Left lung (tissue), 10 donors: Measurements from ENCODE around the gene MAP6D1. TPM values are rescaled to one million over a fixed set of nuclear protein-coding genes. Genes with fewer than 3 reads are reported as not detected.
"Not testable (repeated sequence)": the region's sequence is repeated elsewhere in the genome, so short reads cannot be mapped to it uniquely, and the experiment has no call there.

Experiments used
- ATAC-seq: fragments of 200-7000 bp; cut with Tn5 transposase; one replicate; pipeline ENCODE4 v1.9.1; 2020; ENCODE audit warnings: moderate library complexity
- DNase-seq, 4 donors: peaks; one replicate each; pipeline ENCODE4 v3.0.0-alpha.2; 2013 to 2020
- H3K27ac ChIP-seq, 2 donors: fragments of 200-600 bp; sonication (generic) in 1 of 2; one replicate each; pipeline versions ENCODE4 v1.5.0 to v1.8.0; 2020 to 2021
- H3K27me3 ChIP-seq, 2 donors: fragments of 200-600 bp; sonication (generic) in 1 of 2; one replicate each; pipeline versions ENCODE4 v1.5.0 to v1.8.0; 2020 to 2021
- H3K36me3 ChIP-seq, 2 donors: fragments of 200-600 bp; sonication (generic) in 1 of 2; one replicate each; pipeline versions ENCODE4 v1.5.0 to v1.8.0; 2020 to 2021
- H3K4me1 ChIP-seq, 2 donors: fragments of 200-600 bp; one replicate each; pipeline ENCODE4 v1.8.0; 2021
- H3K4me3 ChIP-seq, 2 donors: fragments of 200-600 bp; sonication (generic) in 1 of 2; one replicate each; pipeline versions ENCODE4 v1.5.0 to v1.8.0; 2020 to 2021; ENCODE audit warnings: mild to moderate bottlenecking in 1 of 2
- H3K9me3 ChIP-seq, 2 donors: fragments of 200-600 bp; sonication (generic) in 1 of 2; one replicate each; pipeline versions ENCODE4 v1.5.0 to v1.8.0; 2020 to 2021
- intact Hi-C, 2 donors: fragments of 100-400 bp; cut with DNase I; formaldehyde crosslinking; loops; one replicate each; pipeline versions ENCODE4 v1.11.2 to v1.14.2; 2022
- polyA plus RNA-seq, 6 donors: library from polyadenylated mRNA; unstranded; fragments of 120-200 nt; gene quantifications; one replicate each; pipeline ENCODE4 v1.2.1, GENCODE V29; 2013; ENCODE audit not compliant: insufficient read length in 6 of 6
- total RNA-seq, 2 donors: library from RNA; stranded (reverse); fragmentation: NEBNext Ultra II Directional; extraction: Animal tissue kit (Norgen Biotek cat#: 25700); gene quantifications; one replicate each; pipeline ENCODE4 v1.2.1, GENCODE V29; 2021
- TF ChIP-seq, protein P1 (sequence below), 2 donors: fragments of 200-600 bp; sonication (generic) in 1 of 2; IDR thresholded peaks; one replicate each; pipeline versions ENCODE4 v1.5.0 to v1.8.0; 2021; ENCODE audit warnings: antibody characterized with exemption in 2 of 2
- donor health status: DM: no; HTN: yes; CAD: no.
- donor health status: DM: no; HTN: no; CAD: no.

The MAP6D1 gene
- total and polyA plus RNA-seq, 8 donors: 0.38 to 2.2 (median 0.83) TPM

DNA sequence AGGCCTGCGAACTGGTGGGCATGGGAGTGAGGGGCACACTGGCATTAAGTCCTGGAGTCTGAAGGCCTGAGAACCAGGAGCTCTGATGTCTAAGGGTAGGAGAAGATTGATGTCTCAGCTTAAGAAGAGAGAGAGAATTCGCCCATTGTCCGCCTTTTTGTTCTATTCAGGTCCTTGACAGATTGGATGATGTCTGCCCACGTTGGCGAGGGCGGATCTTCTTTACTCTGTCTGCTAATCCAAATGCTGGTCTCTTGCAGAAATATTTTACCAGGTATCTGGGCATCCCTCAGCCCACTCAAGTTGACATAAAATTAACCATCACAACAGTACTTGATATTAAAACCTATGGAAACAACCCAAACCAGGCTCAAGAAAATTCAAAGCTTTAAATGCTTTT is 44.1 kb downstream of the MAP6D1 start:
- TF ChIP-seq, protein P1, sequence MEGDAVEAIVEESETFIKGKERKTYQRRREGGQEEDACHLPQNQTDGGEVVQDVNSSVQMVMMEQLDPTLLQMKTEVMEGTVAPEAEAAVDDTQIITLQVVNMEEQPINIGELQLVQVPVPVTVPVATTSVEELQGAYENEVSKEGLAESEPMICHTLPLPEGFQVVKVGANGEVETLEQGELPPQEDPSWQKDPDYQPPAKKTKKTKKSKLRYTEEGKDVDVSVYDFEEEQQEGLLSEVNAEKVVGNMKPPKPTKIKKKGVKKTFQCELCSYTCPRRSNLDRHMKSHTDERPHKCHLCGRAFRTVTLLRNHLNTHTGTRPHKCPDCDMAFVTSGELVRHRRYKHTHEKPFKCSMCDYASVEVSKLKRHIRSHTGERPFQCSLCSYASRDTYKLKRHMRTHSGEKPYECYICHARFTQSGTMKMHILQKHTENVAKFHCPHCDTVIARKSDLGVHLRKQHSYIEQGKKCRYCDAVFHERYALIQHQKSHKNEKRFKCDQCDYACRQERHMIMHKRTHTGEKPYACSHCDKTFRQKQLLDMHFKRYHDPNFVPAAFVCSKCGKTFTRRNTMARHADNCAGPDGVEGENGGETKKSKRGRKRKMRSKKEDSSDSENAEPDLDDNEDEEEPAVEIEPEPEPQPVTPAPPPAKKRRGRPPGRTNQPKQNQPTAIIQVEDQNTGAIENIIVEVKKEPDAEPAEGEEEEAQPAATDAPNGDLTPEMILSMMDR (IDR thresholded peaks at IDR 0.05): no peak
- Histone ChIP-seq H3K36me3 (peaks cover 8 to 85% of the 10 kb centered on the region in 2 donors), H3K27me3 (no peaks in the 10 kb centered on the region), H3K4me1 (peaks cover 0 to 52% of the 10 kb centered on the region in 2 donors), H3K27ac (no peak overlapping the region), H3K9me3 (no peaks in the 10 kb centered on the region), H3K4me3 (no peak overlapping the region)
- no peak for ATAC-seq
- DNase-seq: no peak
- intact Hi-C loops: no loop called here

DNA sequence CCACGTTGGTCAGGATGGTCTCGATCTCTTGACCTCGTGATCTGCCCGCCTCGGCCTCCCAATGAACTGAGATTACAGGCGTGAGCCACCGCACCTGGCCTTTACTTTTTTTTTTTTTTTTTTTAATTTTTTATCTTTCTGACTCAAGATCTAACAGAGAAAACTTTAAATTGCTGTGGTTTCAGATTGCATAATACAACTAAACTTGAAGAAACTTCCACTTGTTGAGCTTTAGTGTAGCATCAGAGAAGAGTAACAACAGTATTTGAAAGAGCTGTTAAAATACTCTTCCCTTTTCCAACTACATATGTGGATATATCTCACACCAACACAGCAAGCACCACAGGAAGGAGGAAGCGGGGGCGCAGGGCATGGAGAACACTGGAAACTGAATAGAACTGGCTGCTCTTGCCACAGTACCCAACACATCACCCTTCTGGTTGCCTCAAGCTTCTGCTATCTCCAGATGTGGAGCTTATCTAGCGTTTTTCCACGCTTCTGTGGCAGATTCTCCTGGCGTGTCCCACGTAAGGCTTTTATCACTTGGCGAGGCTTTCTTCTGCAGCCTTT is 45.4 kb downstream of the MAP6D1 start:
- Histone ChIP-seq H3K27ac (peak overlapping the region in 1 of 2 donors; percentile 28), H3K9me3 (no peaks in the 10 kb centered on the region), H3K36me3 (peaks cover 8 to 87% of the 10 kb centered on the region in 2 donors), H3K4me3 (no peak overlapping the region), H3K27me3 (no peaks in the 10 kb centered on the region), H3K4me1 (peaks cover 0 to 52% of the 10 kb centered on the region in 2 donors)
- DNase-seq (peak in 1 of 4 donors; percentile 69), ATAC-seq (peak; percentile 66)
- intact Hi-C loops: no loop called here
- TF ChIP-seq, protein P1 (IDR thresholded peaks at IDR 0.05): no peak

DNA sequence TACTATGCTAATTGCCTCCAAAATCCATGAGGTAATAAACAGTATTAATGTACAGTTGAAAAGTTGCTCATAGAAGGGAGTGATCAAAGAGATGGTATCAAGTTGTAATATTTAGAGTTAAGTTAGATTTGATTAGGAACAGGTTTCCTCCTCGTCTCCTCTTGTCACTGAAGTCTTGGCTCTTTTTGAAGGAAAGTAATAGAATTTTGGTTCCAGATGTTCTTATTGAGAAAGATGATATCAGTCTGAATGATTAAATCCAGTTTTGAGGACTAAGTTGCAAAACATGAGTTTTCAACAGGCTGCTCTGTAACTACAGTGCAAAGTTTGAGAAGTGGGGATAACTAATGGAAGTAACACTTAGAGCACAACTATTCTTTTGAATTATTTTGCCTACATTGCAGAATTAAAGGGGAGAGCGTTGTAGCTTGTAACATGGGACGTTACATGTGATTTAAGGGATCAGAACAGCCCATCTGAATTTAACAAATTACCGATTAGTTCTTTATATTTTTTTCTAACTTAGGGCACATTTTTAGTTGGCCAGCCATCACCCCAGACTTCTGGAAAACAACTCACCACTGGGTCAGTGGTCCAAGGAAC is 48.3 kb downstream of the MAP6D1 start:
- TF ChIP-seq, protein P1 (IDR thresholded peaks at IDR 0.05): no peak
- no peak for DNase-seq
- Histone ChIP-seq H3K4me3 (no peak overlapping the region), H3K27me3 (no peaks in the 10 kb centered on the region), H3K27ac (peak overlapping the region in 1 of 2 donors; percentile 38), H3K9me3 (no peaks in the 10 kb centered on the region), H3K4me1 (peaks cover 0 to 25% of the 10 kb centered on the region in 2 donors), H3K36me3 (peaks cover 8 to 96% of the 10 kb centered on the region in 2 donors)
- no peak for ATAC-seq
- intact Hi-C loops: no loop called here

DNA sequence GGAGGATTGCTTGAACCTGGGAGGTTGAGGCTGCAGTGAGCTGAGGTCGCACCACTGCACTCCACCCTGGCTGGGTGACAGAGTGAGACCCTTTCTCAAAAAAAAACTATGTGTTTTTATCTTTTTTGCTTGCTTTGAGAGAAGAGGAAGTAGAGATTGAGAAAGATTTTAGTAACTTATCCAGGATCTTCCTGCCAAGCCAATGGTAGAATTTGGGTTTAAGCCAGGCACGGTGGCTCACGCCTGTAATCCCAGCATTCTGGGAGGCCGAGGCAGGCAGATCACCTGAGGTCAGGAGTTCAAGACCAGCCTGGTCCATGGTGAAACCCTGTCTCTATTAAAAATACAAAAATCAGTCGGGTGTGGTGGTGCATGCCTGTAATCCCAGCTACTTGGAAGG is 48.9 kb downstream of the MAP6D1 start:
- H3K27ac ChIP-seq: peak overlapping the region in 1 of 2 donors; percentile 38
- H3K9me3 ChIP-seq, H3K4me3 ChIP-seq, DNase-seq, ATAC-seq, intact Hi-C loops, H3K27me3 ChIP-seq: not testable (repeated sequence)
- peaks cover 8 to 90% of the 10 kb centered on the region in 2 donors for H3K36me3 ChIP-seq
- peaks cover 0 to 25% of the 10 kb centered on the region in 2 donors for H3K4me1 ChIP-seq

DNA sequence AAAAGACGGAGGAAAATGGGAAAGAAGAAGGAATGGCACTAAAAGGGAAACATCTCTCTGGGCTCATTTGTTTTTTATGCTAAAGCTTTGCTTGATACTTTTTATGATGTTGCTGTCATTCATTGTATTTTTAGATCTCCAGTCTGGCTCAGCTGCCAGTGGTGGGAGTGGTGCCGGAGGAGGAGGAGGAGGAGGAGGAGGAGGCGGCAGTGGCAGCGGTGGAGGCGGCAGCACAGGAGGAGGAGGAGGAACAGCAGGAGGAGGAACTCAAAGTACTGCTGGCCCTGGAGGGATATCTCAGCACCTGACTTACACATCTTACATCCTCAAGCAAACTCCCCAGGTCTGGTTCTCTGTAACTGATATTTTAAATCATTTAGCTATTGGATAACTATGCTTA is 49.6 kb downstream of the MAP6D1 start:
- TF ChIP-seq, protein P1 (IDR thresholded peaks at IDR 0.05): no peak
- H3K27me3 ChIP-seq: no peaks in the 10 kb centered on the region
- ATAC-seq: peak; percentile 39
- no peak overlapping the region for H3K4me3 ChIP-seq
- intact Hi-C loops: no loop called here
- peaks cover 0 to 24% of the 10 kb centered on the region in 2 donors for H3K4me1 ChIP-seq
- H3K36me3 ChIP-seq: peaks cover 2 to 86% of the 10 kb centered on the region in 2 donors
- DNase-seq: peak in 2 of 4 donors; percentile 39 to 85
- no peaks in the 10 kb centered on the region for H3K9me3 ChIP-seq
- H3K27ac ChIP-seq: peak overlapping the region in 1 of 2 donors; percentile 38
